H1 (cell line): ENCODE measurements around the gene DOCK9. TPM values are rescaled to one million over a fixed set of nuclear protein-coding genes. Genes with fewer than 3 reads are reported as not detected.

ENCODE experiments used
- CTCF ChIA-PET: fragments of 300-600 bp; sonication (Branson Sonifier 250); formaldehyde crosslinking; loops from one replicate; lab custom pipeline; 2021; ENCODE audit not compliant: partially characterized antibody; lab: Charles Lee
- POLR2A ChIA-PET: fragments of 300-600 bp; sonication (Branson Sonifier 250); formaldehyde crosslinking; loops from one replicate; lab custom pipeline; 2021; ENCODE audit warnings: inconsistent platforms; ENCODE audit not compliant: partially characterized antibody; lab: Charles Lee
- DNase-seq, 2 experiments: peaks; one replicate each; pipeline versions ENCODE4 v3.0.0 to v3.0.0-alpha.2; 2010 to 2022; ENCODE audit warnings: low spot score in 2 of 2, low read depth in 1 of 2, mixed read lengths in 1 of 2
- FAIRE-seq: peaks from 2 replicates; lab custom pipeline; 2011; peaks lifted over from hg19 to GRCh38; lab: Jason Lieb, UNC
- H2AFZ ChIP-seq: 2 replicates; pipeline ENCODE4 v1.8.1; 2012; ENCODE audit warnings: low read length, inconsistent platforms
- H2AK5ac ChIP-seq: 2 replicates; pipeline ENCODE4 v1.6.1; 2013; ENCODE audit warnings: low read depth, low read length
- H2BK120ac ChIP-seq: replicated peaks from 2 replicates; pipeline ENCODE3; 2013; ENCODE audit warnings: low read depth, low read length, inconsistent platforms
- H2BK12ac ChIP-seq: 2 replicates; pipeline ENCODE4 v1.6.1; 2013; ENCODE audit warnings: low read depth, low read length
- H2BK15ac ChIP-seq: 2 replicates; pipeline ENCODE4 v1.6.1; 2013; ENCODE audit warnings: low read length
- H2BK20ac ChIP-seq: 2 replicates; pipeline ENCODE4 v1.6.1; 2013; ENCODE audit warnings: low read length
- H2BK5ac ChIP-seq: 2 replicates; pipeline ENCODE4 v1.6.1; 2013; ENCODE audit warnings: low read depth, low read length
- H3K14ac ChIP-seq: 2 replicates; pipeline ENCODE4 v1.6.1; 2013; ENCODE audit warnings: inconsistent platforms; ENCODE audit not compliant: insufficient read length
- H3K18ac ChIP-seq: 2 replicates; pipeline ENCODE4 v1.6.1; 2013; ENCODE audit warnings: low read length; ENCODE audit errors: extremely low read depth
- H3K23ac ChIP-seq: 2 replicates; pipeline ENCODE4 v1.6.1; 2013; ENCODE audit warnings: inconsistent platforms; ENCODE audit not compliant: insufficient read length
- H3K23me2 ChIP-seq: 2 replicates; pipeline ENCODE4 v1.6.1; 2013; ENCODE audit warnings: low read depth, low read length
- H3K27ac ChIP-seq: 2 replicates; pipeline ENCODE4 v1.6.1; 2011; ENCODE audit warnings: low read depth, low read length, inconsistent platforms
- H3K27me3 ChIP-seq, 4 experiments: replicated peaks in 1 of 4; 1 replicate in 1 of 4; 2 replicates in 3 of 4; pipeline versions ENCODE4 v1.6.1 to v1.8.1; 2011 to 2013; ENCODE audit warnings: low read length in 3 of 4, mild to moderate bottlenecking in 3 of 4, inconsistent platforms in 2 of 4, mixed read lengths in 2 of 4, moderate library complexity in 1 of 4; ENCODE audit not compliant: control insufficient read depth in 3 of 4, insufficient read depth in 3 of 4; ENCODE audit errors: extremely low read depth in 1 of 4
- H3K36me3 ChIP-seq, 4 experiments: 2 replicates each; pipeline versions ENCODE4 v1.6.1 to v1.8.1; 2011 to 2013; ENCODE audit warnings: mild to moderate bottlenecking in 4 of 4, low read length in 3 of 4, moderate library complexity in 2 of 4, control low read depth in 1 of 4, inconsistent platforms in 1 of 4; ENCODE audit not compliant: insufficient read depth in 4 of 4, control insufficient read depth in 2 of 4
- H3K4ac ChIP-seq: replicated peaks from 2 replicates; pipeline ENCODE3; 2013; ENCODE audit warnings: low read length, low read depth, mixed read lengths, inconsistent platforms; ENCODE audit not compliant: insufficient read length
- H3K4me1 ChIP-seq, 4 experiments: replicated peaks in 1 of 4; 1 replicate in 1 of 4; 2 replicates in 3 of 4; pipeline versions ENCODE4 v1.6.1 to v1.8.1; 2011 to 2013; ENCODE audit warnings: low read length in 3 of 4, inconsistent platforms in 2 of 4, mixed read lengths in 1 of 4; ENCODE audit not compliant: insufficient read depth in 4 of 4, control insufficient read depth in 3 of 4
- H3K4me2 ChIP-seq, 2 experiments: 2 replicates each; pipeline versions ENCODE4 v1.6.1 to v1.8.1; 2011 to 2013; ENCODE audit warnings: low read depth in 2 of 2, low read length in 2 of 2, control low read depth in 1 of 2, inconsistent platforms in 1 of 2, mild to moderate bottlenecking in 1 of 2; ENCODE audit not compliant: insufficient read depth in 1 of 2
- H3K4me3 ChIP-seq, 4 experiments: fragments of 200-600, 300-600 bp in 1 of 4; sonication (generic), shearing (Covaris generic), sonication (Bioruptor Twin) in 1 of 4; 2 replicates each; pipeline versions ENCODE4 v1.5.1 to v1.8.1; 2011 to 2016; ENCODE audit warnings: low read length in 4 of 4, low read depth in 3 of 4, control low read depth in 2 of 4, inconsistent platforms in 2 of 4, mild to moderate bottlenecking in 2 of 4, mixed read lengths in 1 of 4, moderate library complexity in 1 of 4; ENCODE audit not compliant: insufficient read depth in 2 of 4; ENCODE audit errors: extremely low read depth in 1 of 4
- H3K56ac ChIP-seq: replicated peaks from 2 replicates; pipeline ENCODE3; 2013; ENCODE audit warnings: low read depth, mild to moderate bottlenecking, mixed read lengths, low read length, inconsistent platforms; ENCODE audit not compliant: insufficient read length
- H3K79me1 ChIP-seq: 2 replicates; pipeline ENCODE4 v1.6.1; 2013; ENCODE audit warnings: low read depth, low read length, control low read depth
- H3K79me2 ChIP-seq, 2 experiments: 2 replicates each; pipeline versions ENCODE4 v1.6.1 to v1.8.1; 2012 to 2013; ENCODE audit warnings: low read length in 2 of 2, mild to moderate bottlenecking in 2 of 2, inconsistent platforms in 1 of 2; ENCODE audit not compliant: insufficient read depth in 2 of 2, control insufficient read depth in 1 of 2
- H3K9ac ChIP-seq, 4 experiments: replicated peaks in 1 of 4; 1 replicate in 1 of 4; 2 replicates in 3 of 4; pipeline versions ENCODE4 v1.6.1 to v1.8.1; 2011 to 2013; ENCODE audit warnings: low read depth in 3 of 4, low read length in 3 of 4, control low read depth in 2 of 4, mild to moderate bottlenecking in 2 of 4, moderate library complexity in 2 of 4, inconsistent platforms in 1 of 4; ENCODE audit errors: extremely low read depth in 1 of 4
- H3K9me3 ChIP-seq, 2 experiments: 2 replicates each; pipeline versions ENCODE4 v1.6.1 to v1.8.1; 2012 to 2013; ENCODE audit warnings: mild to moderate bottlenecking in 2 of 2, moderate library complexity in 2 of 2, control low read depth in 1 of 2, inconsistent platforms in 1 of 2, low read depth in 1 of 2, low read length in 1 of 2, mixed read lengths in 1 of 2; ENCODE audit not compliant: insufficient read depth in 2 of 2
- H4K20me1 ChIP-seq, 2 experiments: replicated peaks in 1 of 2; 2 replicates each; pipeline versions ENCODE3 to v1.8.1; 2011 to 2013; ENCODE audit warnings: inconsistent platforms in 2 of 2, low read length in 2 of 2, mild to moderate bottlenecking in 1 of 2; ENCODE audit not compliant: insufficient read depth in 2 of 2, control insufficient read depth in 1 of 2
- H4K5ac ChIP-seq: 2 replicates; pipeline ENCODE4 v1.6.1; 2013; ENCODE audit warnings: low read length, low read depth, mixed read lengths, inconsistent platforms; ENCODE audit not compliant: insufficient read length
- H4K8ac ChIP-seq: 2 replicates; pipeline ENCODE4 v1.8.0; 2013; ENCODE audit warnings: mild to moderate bottlenecking, moderate library complexity, low read length, inconsistent platforms; ENCODE audit not compliant: insufficient read depth; ENCODE audit errors: extremely low read depth
- H4K91ac ChIP-seq: replicated peaks from 2 replicates; pipeline ENCODE3; 2013; ENCODE audit warnings: low read length, mixed read lengths, inconsistent platforms; ENCODE audit not compliant: insufficient read length
- ATF2 ChIP-seq: IDR thresholded peaks from 2 replicates; pipeline ENCODE4 v1.6.1; 2012; ENCODE audit warnings: low read length, inconsistent platforms
- POLR2A ChIP-seq, 2 experiments: IDR thresholded peaks; 1 replicate in 1 of 2; 2 replicates in 1 of 2; pipeline ENCODE4 v1.6.1; 2011; ENCODE audit warnings: low read depth in 2 of 2, low read length in 2 of 2, mild to moderate bottlenecking in 2 of 2; ENCODE audit errors: control extremely low read depth in 1 of 2
- RFX5 ChIP-seq: IDR thresholded peaks from 2 replicates; pipeline ENCODE4 v1.6.1; 2011; ENCODE audit warnings: low read depth, low read length, improper control_type of control experiment, borderline replicate concordance
- RXRA ChIP-seq: IDR thresholded peaks from 2 replicates; pipeline ENCODE4 v1.6.1; 2011; ENCODE audit warnings: low read depth, mild to moderate bottlenecking, low read length, moderate library complexity; ENCODE audit not compliant: insufficient read depth
- ZNF274 ChIP-seq: IDR thresholded peaks from 2 replicates; pipeline ENCODE4 v1.7.0; 2012; ENCODE audit warnings: low read length, borderline replicate concordance; ENCODE audit errors: extremely low read depth
- WGBS, 2 experiments: shearing (Covaris generic) in 1 of 2; methylation state at CpG; one replicate each; pipeline versions ENCODE4 v1.1.6 to v1.1.7; 2013 to 2015; ENCODE audit warnings: low lambda C conversion rate in 2 of 2, mixed read lengths in 2 of 2, inconsistent platforms in 1 of 2, low coverage in 1 of 2, missing lambda C conversion rate in 1 of 2; ENCODE audit not compliant: insufficient replicate concordance in 2 of 2, insufficient coverage in 1 of 2, insufficient read length in 1 of 2; ENCODE audit errors: extremely low coverage in 1 of 2, missing lambda C conversion rate in 1 of 2; 5-methylcytosine and 5-hydroxymethylcytosine counted together
- polyA plus RNA-seq, 7 experiments: library from polyadenylated mRNA; depleted of rRNA in 3 of 7; stranded (reverse) in 5 of 7; unstranded in 2 of 7; fragments of >200 nt in 5 of 7; fragments of 200-250 nt in 2 of 7; gene quantifications; 1 replicate in 5 of 7; 2 replicates in 1 of 7; 4 replicates in 1 of 7; pipeline versions ENCODE4 v1.2.1 to v1.2.3, GENCODE V29; 2011 to 2013; ENCODE audit warnings: missing spikeins in 2 of 7, mixed read lengths in 2 of 7
- total RNA-seq: library from RNA; stranded (reverse); fragmentation: NEBNext Ultra II Directional; extraction: Animal tissue kit (Norgen Biotek cat#: 25700); gene quantifications from 2 replicates; pipeline ENCODE4 v1.2.1, GENCODE V29; 2021

DOCK9 gene
- total and polyA plus RNA-seq, 2 of the 8 experiments (the other 6 are each of a cell fraction or from before 2014, with no cell fraction given): 21.6 to 31.5 TPM

GRCh38 chr13:98984983-98985382 lies 7.1 kb upstream of the DOCK9 start:
- no peak overlapping the region for H3K4me2 ChIP-seq

More at GRCh38 chr13:98984983-98985382, 7.1 kb upstream of the DOCK9 start:
- Histone ChIP-seq H4K5ac (no peak overlapping the region), H2AK5ac (no peak overlapping the region), H4K20me1 (no peaks in the 10 kb centered on the region), H3K23ac (no peak overlapping the region), H3K56ac (no peak overlapping the region), H3K9me3 (no peaks in the 10 kb centered on the region), H2BK5ac (no peak overlapping the region), H3K27ac (no peak overlapping the region), H3K4me3 (no peak overlapping the region), H3K4me1 (peaks cover 0 to 7% (median 3%) of the 10 kb centered on the region in 4 experiments; a peak in 4 of 7 replicates), H2BK12ac (no peak overlapping the region), H3K36me3 (no peaks in the 10 kb centered on the region), H3K79me1 (no peaks in the 10 kb centered on the region), H2AFZ (no peak overlapping the region), H3K23me2 (no peaks in the 10 kb centered on the region), H4K8ac (no peak overlapping the region), H3K9ac (no peak overlapping the region)
- POLR2A ChIA-PET: interaction anchor here (1.7 kb wide), 1 partner anchor 9 kb away, joined by 3 read pairs; no protein-coding TSS in a partner anchor
- DNase-seq: no peak
- 89% methylated on average over 3 of the region's 4 CpGs; no CpG with 5 or more reads in 1 of the 2 experiments for WGBS, 2 experiments
- TF ChIP-seq ZNF274 (no peak), ATF2 (no peak), RFX5 (no peak), RXRA (no peak), POLR2A (IDR thresholded peaks at IDR 0.05; ENCODE audit: control extremely low read depth in 1 of 2, low read depth in 2 of 2, low read length in 2 of 2) (no peak)
- TF ChIP-seq, all 59 proteins: peak for 0
- H3K79me2 ChIP-seq: no peaks in the 10 kb centered on the region
- H4K91ac ChIP-seq: no peak overlapping the region
- H3K27me3 ChIP-seq: no peaks in the 10 kb centered on the region
- H3K18ac ChIP-seq: no peak overlapping the region
- no peak overlapping the region for H3K14ac ChIP-seq
- CTCF ChIA-PET: interaction anchor here (0.6 to 1.9 kb wide), 9 partner anchors 8 to 616 kb away, joined by 3 to 7 read pairs (median 4); no protein-coding TSS in a partner anchor
- no peak overlapping the region for H3K4ac ChIP-seq
- H2BK20ac ChIP-seq: no peak overlapping the region
- FAIRE-seq: no peak
- no peak overlapping the region for H2BK120ac ChIP-seq
- H2BK15ac ChIP-seq: no peak overlapping the region
